ENCODE results near the gene EOLA2.
"Not testable (repeated sequence)": the region's sequence is repeated elsewhere in the genome, so short reads cannot be mapped to it uniquely, and the experiment has no call there.

EOLA2 gene

GRCh38 chrX:149932150-149932549, 6.1 kb downstream of the EOLA2 start:
- DNase-seq = not testable (repeated sequence)

GRCh38 chrX:149931355-149931754, 6.9 kb downstream of the EOLA2 start:
- DNase-seq = not testable (repeated sequence)

- DNase-seq = not testable (repeated sequence)
These were observed 8.9 kb downstream of the EOLA2 start, which contains the start of gene HSFX4 for GRCh38 chrX:149929400-149929799. Gene HSFX4, plus strand, starts transcription at chrX:149929573. Its CDS starts 72 bp downstream, at chrX:149929645.

GRCh38 chrX:149928635-149929034, 9.7 kb downstream of the EOLA2 start:
- not testable (repeated sequence) for DNase-seq

- not testable (repeated sequence) for DNase-seq
These were observed 10.4 kb downstream of the EOLA2 start for GRCh38 chrX:149927964-149928258.

GRCh38 chrX:149927245-149927963, 10.9 kb downstream of the EOLA2 start:
- DNase-seq = not testable (repeated sequence)

- not testable (repeated sequence) for DNase-seq
These were observed 13.9 kb downstream of the EOLA2 start for GRCh38 chrX:149924434-149924833.

- not testable (repeated sequence) for DNase-seq
These were observed 14.5 kb downstream of the EOLA2 start for GRCh38 chrX:149923836-149924235.

GRCh38 chrX:149916745-149917392, 21.4 kb downstream of the EOLA2 start:
- DNase-seq = no peak

GRCh38 chrX:149910178-149910695, 28.1 kb downstream of the EOLA2 start:
- DNase-seq = no peak

- no peak for DNase-seq
These were observed 28.7 kb downstream of the EOLA2 start for GRCh38 chrX:149909324-149910177.

GRCh38 chrX:149908727-149909126, 29.6 kb downstream of the EOLA2 start:
- DNase-seq = no peak

GRCh38 chrX:149908308-149908707, 30.0 kb downstream of the EOLA2 start:
- DNase-seq = no peak

- DNase-seq = no peak
These were observed 34.2 kb downstream of the EOLA2 start for GRCh38 chrX:149903889-149904748.

GRCh38 chrX:149898554-149898953, 39.7 kb downstream of the EOLA2 start:
- no peak for DNase-seq

GRCh38 chrX:149890828-149891227, 47.5 kb downstream of the EOLA2 start:
- DNase-seq = not testable (repeated sequence)
